GM18499 (cell line): ENCODE data around the gene LRRC39.

ENCODE experiments used
- ATAC-seq: cut with Tn5 transposase; IDR thresholded peaks from one replicate; pipeline ENCODE4 v1.9.1; 2021; ENCODE audit warnings: moderate number of reproducible peaks; ENCODE audit not compliant: insufficient read depth, unreplicated experiment

LRRC39 gene

DNA sequence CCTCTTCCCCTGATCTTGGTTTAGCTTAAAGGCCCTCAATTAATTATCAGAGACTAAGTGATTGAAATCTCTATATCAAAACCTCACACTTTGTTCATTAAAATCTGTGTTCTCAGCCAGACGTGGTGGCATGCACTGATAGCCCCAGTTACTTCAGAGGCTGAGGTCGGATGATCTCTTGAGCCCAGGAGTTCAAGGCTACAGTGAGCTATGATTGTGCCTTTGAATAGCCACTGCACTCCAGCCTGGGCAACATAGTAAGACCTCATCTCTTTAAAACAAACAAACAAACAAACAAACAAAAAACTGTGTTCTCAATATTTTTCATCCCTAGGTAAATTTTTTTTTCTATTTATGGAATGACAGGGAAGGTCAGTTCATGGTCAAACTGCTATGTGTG lies 26.4 kb downstream of the LRRC39 start:
- ATAC-seq: no peak

GRCh38 chr1:100147875-100148274 lies 30.2 kb downstream of the LRRC39 start:
- no peak for ATAC-seq

DNA sequence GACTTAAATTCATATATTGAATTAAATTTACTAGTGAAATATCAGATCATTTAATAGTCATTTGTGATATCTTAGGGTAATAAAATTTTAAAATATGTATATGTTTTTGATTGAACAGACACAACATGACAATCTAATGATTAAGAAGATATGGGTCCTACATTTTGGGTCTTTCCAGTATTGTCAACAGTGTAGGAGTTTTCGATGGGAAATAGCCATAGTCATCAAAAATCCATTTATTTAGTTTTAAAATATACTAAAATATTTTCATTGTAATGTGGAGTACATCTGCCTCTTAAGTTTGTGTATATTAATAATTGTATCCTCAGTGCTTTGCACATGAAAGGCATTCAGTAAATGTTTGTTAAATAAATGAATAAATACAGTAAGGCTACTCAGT lies 31.1 kb downstream of the LRRC39 start:
- ATAC-seq: no peak

DNA sequence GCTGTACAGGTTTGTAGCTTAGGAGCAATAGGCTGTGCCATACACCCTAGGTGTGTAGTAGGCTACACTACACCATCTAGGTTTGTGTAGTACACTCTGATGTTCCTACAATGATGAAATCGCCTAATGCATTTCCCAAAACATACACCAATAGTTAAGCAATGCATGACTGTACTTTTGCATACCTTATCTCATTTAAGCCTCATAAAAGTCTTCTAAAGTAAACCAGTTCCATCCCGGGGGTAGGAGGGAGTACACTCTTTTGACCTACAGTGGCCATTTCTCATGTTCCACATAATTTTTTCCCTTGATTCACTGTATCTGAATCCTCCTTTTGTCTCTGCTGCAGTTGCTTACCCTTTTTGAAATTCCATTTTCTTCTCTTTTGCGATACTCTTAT lies 32.9 kb downstream of the LRRC39 start:
- no peak for ATAC-seq

DNA sequence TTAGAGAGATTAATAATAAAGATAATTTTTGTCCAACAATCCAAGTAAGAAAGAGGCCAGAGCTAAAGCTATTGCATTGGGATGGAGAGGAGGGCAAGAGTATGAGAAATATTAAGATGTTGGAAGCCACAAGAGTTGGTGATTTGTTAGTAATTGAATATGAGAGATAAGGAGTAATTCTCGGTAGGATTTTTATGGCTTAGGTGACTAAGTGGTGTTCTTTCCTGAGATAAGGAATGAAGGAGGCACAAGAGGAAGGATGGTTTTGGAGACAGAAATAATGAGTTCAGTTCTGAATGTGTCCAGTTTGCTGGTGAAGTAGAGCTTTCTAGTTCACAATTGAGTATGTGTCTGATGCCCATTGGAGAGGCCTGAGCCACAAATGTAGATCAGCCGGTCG lies 35.7 kb downstream of the LRRC39 start:
- ATAC-seq: no peak

DNA sequence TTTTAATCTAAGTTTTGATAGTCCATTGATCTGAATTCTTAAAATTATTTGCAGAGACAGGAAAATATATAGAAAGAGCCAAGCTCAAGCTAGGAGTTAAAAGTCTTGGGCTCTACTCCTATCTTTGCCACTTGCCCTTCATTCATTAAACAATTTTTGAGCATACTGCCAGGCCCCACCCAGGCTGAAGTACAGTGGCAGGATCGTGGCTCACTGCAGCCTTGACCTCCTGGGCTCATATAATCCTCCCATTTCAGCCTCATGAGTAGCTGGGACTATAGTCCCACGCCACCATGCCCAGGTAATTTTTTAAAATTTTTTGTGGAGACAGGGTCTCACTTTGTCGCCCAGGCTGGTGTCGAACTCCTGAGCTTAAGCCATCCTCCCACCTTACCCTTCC lies 36.9 kb downstream of the LRRC39 start:
- ATAC-seq: no peak

DNA sequence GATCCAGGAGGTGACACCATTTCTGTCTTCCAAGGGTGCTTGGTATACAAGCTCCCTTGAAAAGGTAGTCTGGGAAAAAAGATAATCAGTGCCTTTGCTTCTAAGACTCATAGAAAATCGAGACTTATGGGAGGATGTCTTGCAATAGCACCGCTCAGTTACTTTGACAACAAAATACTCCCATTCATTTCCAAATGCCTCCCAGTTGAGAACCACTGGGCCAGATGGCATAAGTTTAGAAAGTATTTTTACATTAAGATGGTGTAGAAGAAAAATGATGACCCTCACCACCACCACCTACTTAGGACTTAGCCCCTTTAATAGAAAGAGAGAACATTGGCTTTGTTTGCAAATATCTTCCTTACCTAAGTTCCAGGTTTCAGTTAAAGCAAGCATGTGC lies 40.5 kb downstream of the LRRC39 start:
- ATAC-seq: no peak

DNA sequence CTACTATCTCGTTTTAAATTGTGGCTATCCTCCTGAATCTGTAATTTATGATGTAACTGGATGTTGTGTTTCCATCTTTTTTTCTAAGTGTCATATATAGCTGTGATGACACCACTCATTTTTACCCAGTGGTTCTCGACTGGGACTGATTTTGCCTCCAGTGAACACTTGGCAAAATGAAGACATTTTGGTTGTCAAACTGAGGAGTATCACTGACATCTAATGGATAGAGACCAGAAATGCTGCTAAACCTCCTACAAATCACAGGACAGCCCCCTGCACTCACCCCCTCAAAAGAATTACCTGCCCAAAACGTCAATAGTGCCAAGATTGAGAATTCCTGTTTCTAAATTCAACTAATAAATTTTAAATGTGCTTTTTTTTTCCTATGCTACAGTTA lies 43.2 kb downstream of the LRRC39 start:
- ATAC-seq: no peak

DNA sequence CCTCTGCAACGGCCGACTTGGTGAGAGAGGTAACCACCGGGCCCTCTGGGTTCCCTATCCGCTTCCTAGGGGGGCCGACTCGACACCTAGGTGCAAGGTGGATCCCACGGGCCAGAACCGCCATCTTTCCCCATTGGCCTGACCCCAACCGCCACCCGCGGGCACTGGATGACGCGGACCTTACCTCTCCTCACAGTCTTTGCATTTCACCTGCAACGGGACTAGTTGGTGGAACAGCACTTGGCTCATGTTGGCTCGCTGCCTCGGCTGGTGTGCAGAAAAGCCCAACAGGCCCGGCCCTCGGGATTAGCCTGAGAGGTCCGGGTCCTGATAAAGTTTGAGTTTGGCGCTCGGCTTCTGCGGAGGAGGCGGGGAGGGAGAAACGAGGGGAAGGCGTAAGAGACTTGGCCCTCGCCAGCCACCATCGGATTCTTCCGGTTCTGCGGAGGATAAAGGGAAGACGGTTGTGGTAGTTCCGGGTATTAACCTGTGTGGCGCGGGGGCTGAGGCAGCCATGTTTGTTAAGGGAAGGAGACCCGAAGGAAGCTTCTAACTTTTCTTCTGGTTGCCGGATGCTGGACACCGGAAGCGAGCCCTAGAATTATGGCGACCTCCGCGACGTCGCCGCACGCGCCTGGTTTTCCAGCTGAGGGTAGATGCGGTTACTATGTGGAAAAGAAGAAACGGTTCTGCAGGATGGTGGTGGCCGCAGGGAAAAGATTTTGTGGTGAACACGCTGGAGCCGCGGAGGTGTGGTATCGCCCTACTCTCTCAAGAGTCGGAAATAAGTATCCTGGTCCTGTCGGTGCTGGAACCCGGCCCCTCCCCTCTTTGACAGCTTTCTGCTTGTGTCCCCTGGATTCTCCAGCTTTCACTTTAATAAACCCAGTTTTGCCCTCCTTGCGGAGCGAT lies 45.2 kb downstream of the LRRC39 start, which contains the start of the genes SASS6 and TRMT13:
TSS of gene SASS6 (minus strand) at position 365 of the 912 bp plus-strand sequence. CDS start at position 249, 116 bp downstream.
TSS of gene TRMT13 (plus strand) at position 598 of the 912 bp plus-strand sequence. CDS start at position 604, 6 bp downstream.
- ATAC-seq: peak; percentile 75

GRCh38 chr1:100131623-100132022 lies 46.4 kb downstream of the LRRC39 start:
- no peak for ATAC-seq

GRCh38 chr1:100130552-100131077 lies 47.4 kb downstream of the LRRC39 start:
- ATAC-seq: no peak

- no peak for ATAC-seq
Observed at GRCh38 chr1:100127226-100127625, 50.8 kb downstream of the LRRC39 start.

GRCh38 chr1:100122177-100122576 lies 55.9 kb downstream of the LRRC39 start:
- no peak for ATAC-seq

DNA sequence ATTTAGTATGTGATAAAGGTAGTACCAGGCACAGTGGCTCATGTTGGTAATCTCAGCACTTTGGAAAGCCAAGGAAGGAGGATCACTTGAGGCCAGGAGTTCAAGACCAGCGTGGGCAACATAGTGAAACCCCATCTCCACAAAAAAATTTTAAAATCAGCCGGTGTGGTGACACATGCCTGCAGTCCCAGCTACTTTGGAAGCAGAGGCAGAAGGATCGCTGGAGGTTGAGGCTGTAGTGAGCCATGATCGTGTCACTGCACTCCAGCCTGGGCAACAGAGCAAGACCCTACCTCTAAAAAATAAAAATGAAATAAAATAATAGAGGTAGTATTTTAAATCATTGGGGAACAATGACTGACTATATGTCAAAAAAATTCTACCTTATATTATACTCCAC lies 62.5 kb downstream of the LRRC39 start:
- ATAC-seq: no peak

DNA sequence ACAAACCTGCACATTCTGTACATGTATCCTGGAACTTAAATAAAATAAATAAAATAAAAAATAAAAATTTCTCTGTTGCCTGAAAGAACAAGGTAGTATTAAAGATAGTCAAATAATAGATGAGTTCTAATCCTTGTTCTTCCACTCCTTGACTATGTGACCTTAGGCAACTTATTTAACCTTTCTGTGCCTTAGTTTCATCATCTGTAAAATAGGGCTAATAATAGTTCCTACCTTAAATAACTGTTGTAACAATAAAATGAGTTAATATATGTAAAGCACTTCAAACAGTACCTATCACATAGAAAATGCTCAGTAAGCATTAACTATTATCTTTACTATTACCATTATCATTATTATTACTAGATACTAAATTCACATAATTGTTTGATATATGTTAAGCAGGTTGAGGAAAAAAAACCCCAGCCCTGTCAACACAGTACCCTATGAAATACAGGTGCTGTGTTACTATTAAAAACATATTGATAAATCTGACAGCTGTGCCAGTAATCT lies 68.4 kb downstream of the LRRC39 start:
- no peak for ATAC-seq

GRCh38 chr1:100107696-100108095 lies 70.4 kb downstream of the LRRC39 start:
- ATAC-seq: no peak

DNA sequence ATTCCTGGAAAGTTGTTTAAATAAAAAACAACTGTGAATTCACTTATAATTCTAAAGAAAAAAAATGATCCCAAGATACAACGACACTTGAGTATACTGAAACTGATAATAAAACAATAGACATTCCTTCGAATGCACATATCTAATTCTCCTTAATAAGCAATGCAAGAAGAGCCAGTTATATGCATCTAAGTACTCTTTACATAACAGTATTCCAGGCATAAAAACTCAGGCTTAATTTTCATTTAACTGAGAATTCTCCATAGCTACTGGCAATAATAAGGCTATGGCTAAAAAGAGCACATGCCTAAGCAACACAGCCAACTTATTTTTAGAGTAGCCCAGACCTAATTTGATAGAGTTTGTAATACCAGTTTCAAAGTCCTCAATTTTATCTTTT lies 76.5 kb downstream of the LRRC39 start:
- no peak for ATAC-seq

DNA sequence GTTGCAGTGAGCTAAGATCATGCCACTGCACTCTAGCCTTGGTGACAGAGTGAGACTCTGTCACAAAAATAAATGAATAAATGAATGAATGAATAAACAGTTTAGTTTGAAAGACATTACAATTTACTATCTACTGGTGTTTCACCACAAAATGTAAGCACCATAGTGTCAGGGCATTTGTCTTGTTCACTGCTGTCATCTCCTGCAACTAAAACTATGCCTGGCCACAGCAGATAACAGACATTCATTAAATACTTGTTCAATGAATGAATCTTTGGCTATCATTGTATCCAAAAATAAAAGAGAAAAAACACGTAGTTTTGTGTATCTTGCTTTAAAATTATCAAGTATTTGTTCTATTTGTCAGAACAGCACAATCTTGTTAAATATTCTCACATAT lies 77.9 kb downstream of the LRRC39 start:
- no peak for ATAC-seq
